Activated CD4-positive, alpha-beta T cell treated with anti-CD3 and anti-CD28 coated beads for 36 hours (primary cell): ENCODE data around the gene MNDA. TPM values are rescaled to one million over a fixed set of nuclear protein-coding genes. Genes with fewer than 3 reads are reported as not detected.

ENCODE experiments used
- ATAC-seq: fragments of 200-7000 bp; cut with Tn5 transposase; one replicate; pipeline ENCODE4 v1.10.0; 2021; ENCODE audit warnings: mild to moderate bottlenecking, moderate library complexity
- CTCF ChIA-PET: fragments of 350-600 bp; sonication (Branson Sonifier 250); formaldehyde crosslinking; loops from one replicate; lab custom pipeline; 2021; ENCODE audit warnings: antibody characterized with exemption; lab: Charles Lee
- POLR2A ChIA-PET: fragments of 350-600 bp; sonication (Branson Sonifier 250); formaldehyde crosslinking; loops from one replicate; lab custom pipeline; 2021; ENCODE audit warnings: antibody characterized with exemption, inconsistent platforms; lab: Charles Lee
- DNase-seq: peaks from one replicate; pipeline ENCODE4 v3.0.0-alpha.2; 2020
- H3K27ac Mint-ChIP-seq: one replicate; pipeline ENCODE4 v1.8.0; 2021; ENCODE audit warnings: mixed read lengths
- H3K27me3 Mint-ChIP-seq: one replicate; pipeline ENCODE4 v1.8.0; 2021; ENCODE audit warnings: mixed read lengths
- H3K36me3 Mint-ChIP-seq: one replicate; pipeline ENCODE4 v1.8.0; 2021; ENCODE audit warnings: low read depth, mixed read lengths
- H3K4me1 Mint-ChIP-seq: one replicate; pipeline ENCODE4 v1.8.0; 2021; ENCODE audit warnings: mixed read lengths
- H3K4me3 Mint-ChIP-seq: one replicate; pipeline ENCODE4 v1.8.0; 2021; ENCODE audit warnings: mild to moderate bottlenecking, moderate library complexity, mixed read lengths
- H3K9me3 Mint-ChIP-seq: one replicate; pipeline ENCODE4 v1.8.0; 2021; ENCODE audit warnings: low read depth, mixed read lengths
- intact Hi-C, 2 experiments: fragments of 100-400 bp; cut with DNase I in 1 of 2; cut with micrococcal nuclease in 1 of 2; formaldehyde crosslinking; loops; one replicate each; pipeline versions ENCODE4 v1.14.2 to v1.15.1; 2022 to 2024; cut with DNase I, micrococcal nuclease
- total RNA-seq, 2 experiments: library from RNA; stranded (reverse); gene quantifications; one replicate each; pipeline ENCODE4 v1.2.3, GENCODE V29; 2021

The MNDA gene
- total RNA-seq, 2 experiments from 2014 or later: not detected

- H3K4me3 Mint-ChIP-seq: no peak overlapping the region
- DNase-seq: no peak
- ChIA-PET CTCF (no interaction called here), POLR2A (no interaction called here)
- no peak overlapping the region for H3K27ac Mint-ChIP-seq
- H3K4me1 Mint-ChIP-seq: no peaks in the 10 kb centered on the region
- intact Hi-C loops: no loop called here
- H3K36me3 Mint-ChIP-seq: no peaks in the 10 kb centered on the region
- H3K27me3 Mint-ChIP-seq: peaks cover 6% of the 10 kb centered on the region
- H3K9me3 Mint-ChIP-seq: no peaks in the 10 kb centered on the region
- ATAC-seq: no peak
Measured at GRCh38 chr1:158810311-158810710, 20.8 kb upstream of the MNDA start.

- H3K4me1 Mint-ChIP-seq: no peaks in the 10 kb centered on the region
- ATAC-seq: no peak
- H3K4me3 Mint-ChIP-seq: no peak overlapping the region
- peaks cover 5% of the 10 kb centered on the region for H3K27me3 Mint-ChIP-seq
- intact Hi-C loops: no loop called here
- no peak for DNase-seq
- H3K36me3 Mint-ChIP-seq: no peaks in the 10 kb centered on the region
- POLR2A ChIA-PET: no interaction called here
- H3K9me3 Mint-ChIP-seq: no peaks in the 10 kb centered on the region
- CTCF ChIA-PET: no interaction called here
- no peak overlapping the region for H3K27ac Mint-ChIP-seq
Measured at GRCh38 chr1:158812336-158812735, 18.8 kb upstream of the MNDA start.

- H3K27ac Mint-ChIP-seq: no peak overlapping the region
- CTCF ChIA-PET: no interaction called here
Measured at GRCh38 chr1:158813164-158813563, 18.0 kb upstream of the MNDA start.

GRCh38 chr1:158814970-158815369, 16.2 kb upstream of the MNDA start:
- no peaks in the 10 kb centered on the region for H3K9me3 Mint-ChIP-seq
- no peak overlapping the region for H3K27ac Mint-ChIP-seq
- ChIA-PET POLR2A (no interaction called here), CTCF (no interaction called here)
- no peaks in the 10 kb centered on the region for H3K36me3 Mint-ChIP-seq
- H3K4me3 Mint-ChIP-seq: no peak overlapping the region
- DNase-seq (no peak), ATAC-seq (no peak)
- peaks cover 15% of the 10 kb centered on the region for H3K4me1 Mint-ChIP-seq
- no peaks in the 10 kb centered on the region for H3K27me3 Mint-ChIP-seq
- intact Hi-C loops: loop anchor here in 1 of 2 experiments (5.0 kb wide), 1 partner anchor 192 kb away; the partner anchor contains the start of gene IFI16

More at GRCh38 chr1:158813164-158813563, 18.0 kb upstream of the MNDA start:
- Mint-ChIP-seq H3K4me3 (no peak overlapping the region), H3K27me3 (no peaks in the 10 kb centered on the region), H3K36me3 (no peaks in the 10 kb centered on the region), H3K9me3 (no peaks in the 10 kb centered on the region), H3K4me1 (no peaks in the 10 kb centered on the region)
- no peak for ATAC-seq
- POLR2A ChIA-PET: no interaction called here
- intact Hi-C loops: no loop called here
- DNase-seq: no peak

- Mint-ChIP-seq H3K4me3 (no peak overlapping the region), H3K27ac (peak overlapping the region; percentile 26), H3K27me3 (peaks cover 3% of the 10 kb centered on the region), H3K36me3 (no peaks in the 10 kb centered on the region), H3K4me1 (peaks cover 17% of the 10 kb centered on the region), H3K9me3 (no peaks in the 10 kb centered on the region)
- CTCF ChIA-PET: interaction anchor here (1.1 kb wide), 1 partner anchor 179 kb away, joined by 3 read pairs; no protein-coding TSS in a partner anchor
- ATAC-seq (no peak), DNase-seq (no peak)
- intact Hi-C loops: loop anchor here in 1 of 2 experiments (5.0 kb wide), 1 partner anchor 189 kb away; the partner anchor contains the start of gene IFI16
- POLR2A ChIA-PET: no interaction called here
Measured at GRCh38 chr1:158818560-158818959, 12.6 kb upstream of the MNDA start.

DNA sequence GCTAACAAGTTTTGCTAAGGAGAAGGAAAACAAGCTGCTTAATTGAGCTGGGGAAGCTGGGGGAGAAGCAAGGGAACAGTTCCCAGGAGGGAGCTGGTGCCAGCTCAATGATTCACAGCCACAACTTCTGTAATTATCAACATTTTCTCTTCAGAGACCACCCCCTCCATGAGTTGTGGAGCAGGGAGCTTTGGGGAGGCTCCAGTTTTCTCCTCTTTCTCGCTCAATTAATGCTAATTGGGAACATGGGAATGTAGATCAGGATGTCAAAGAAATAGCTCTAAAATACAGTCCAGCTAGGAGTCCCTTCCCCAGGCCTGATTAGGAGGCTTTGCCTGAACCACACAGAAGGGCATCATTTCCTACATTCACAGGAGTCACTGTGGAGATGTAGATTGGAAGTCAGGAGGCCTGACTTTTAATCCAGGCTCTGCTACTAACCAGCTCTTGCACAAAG, 12.1 kb upstream of the MNDA start:
- CTCF ChIA-PET: interaction anchor here (1.1 kb wide), 1 partner anchor 179 kb away, joined by 3 read pairs; no protein-coding TSS in a partner anchor
- DNase-seq (no peak), ATAC-seq (no peak)
- intact Hi-C loops: loop anchor here in 1 of 2 experiments (5.0 kb wide), 1 partner anchor 188 kb away; the partner anchor contains the start of gene IFI16
- H3K4me3 Mint-ChIP-seq: no peak overlapping the region
- peaks cover 3% of the 10 kb centered on the region for H3K27me3 Mint-ChIP-seq
- H3K36me3 Mint-ChIP-seq: no peaks in the 10 kb centered on the region
- POLR2A ChIA-PET: interaction anchor here (1.1 kb wide), 1 partner anchor 191 kb away, joined by 3 read pairs; the partner anchor contains the start of gene IFI16
- peaks cover 17% of the 10 kb centered on the region for H3K4me1 Mint-ChIP-seq
- H3K9me3 Mint-ChIP-seq: no peaks in the 10 kb centered on the region
- H3K27ac Mint-ChIP-seq: peak overlapping the region; percentile 34

- peak; percentile 21 for DNase-seq
- no peaks in the 10 kb centered on the region for H3K36me3 Mint-ChIP-seq
- POLR2A ChIA-PET: interaction anchor here (0.5 to 1.1 kb wide), 2 partner anchors 13 to 190 kb away, joined by 3 to 4 read pairs; partner anchors contain the start of gene IFI16
- peaks cover 3% of the 10 kb centered on the region for H3K27me3 Mint-ChIP-seq
- H3K4me3 Mint-ChIP-seq: no peak overlapping the region
- H3K27ac Mint-ChIP-seq: peak overlapping the region; percentile 34
- no peaks in the 10 kb centered on the region for H3K9me3 Mint-ChIP-seq
- peaks cover 17% of the 10 kb centered on the region for H3K4me1 Mint-ChIP-seq
- CTCF ChIA-PET: interaction anchor here (1.1 kb wide), 1 partner anchor 178 kb away, joined by 3 read pairs; no protein-coding TSS in a partner anchor
- ATAC-seq: peak; percentile 99
- intact Hi-C loops: loop anchor here in 1 of 2 experiments (5.0 kb wide), 1 partner anchor 188 kb away; the partner anchor contains the start of gene IFI16
Measured at GRCh38 chr1:158819461-158820443, 11.4 kb upstream of the MNDA start.

DNA sequence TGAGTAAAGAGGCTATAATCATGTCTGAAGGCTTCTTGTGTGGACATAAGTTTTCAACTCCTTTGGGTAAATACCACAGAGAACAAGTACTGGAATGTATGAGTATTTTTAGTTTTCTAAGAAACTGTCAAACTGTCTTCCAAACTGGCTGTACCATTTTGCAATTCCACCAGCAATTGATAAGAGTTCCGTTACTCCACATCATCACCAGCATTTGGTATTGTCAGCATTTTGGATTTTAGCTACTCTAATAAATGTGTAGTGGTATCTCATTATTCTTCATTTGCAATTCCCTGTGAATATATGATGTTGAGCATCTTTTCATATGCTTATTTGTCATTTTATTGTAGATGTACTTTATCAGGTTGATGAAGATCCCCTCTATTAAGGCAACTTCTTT, 9.4 kb upstream of the MNDA start:
- DNase-seq: no peak
- H3K4me1 Mint-ChIP-seq: peaks cover 17% of the 10 kb centered on the region
- CTCF ChIA-PET: no interaction called here
- no peaks in the 10 kb centered on the region for H3K36me3 Mint-ChIP-seq
- H3K27me3 Mint-ChIP-seq: peaks cover 3% of the 10 kb centered on the region
- H3K27ac Mint-ChIP-seq: no peak overlapping the region
- no peak for ATAC-seq
- H3K9me3 Mint-ChIP-seq: no peaks in the 10 kb centered on the region
- POLR2A ChIA-PET: no interaction called here
- intact Hi-C loops: no loop called here
- no peak overlapping the region for H3K4me3 Mint-ChIP-seq

- Mint-ChIP-seq H3K27me3 (peaks cover 2% of the 10 kb centered on the region), H3K4me1 (peaks cover 19% of the 10 kb centered on the region), H3K36me3 (peaks cover 3% of the 10 kb centered on the region), H3K9me3 (peaks cover 6% of the 10 kb centered on the region), H3K27ac (no peak overlapping the region), H3K4me3 (no peak overlapping the region)
- peak; percentile 74 for ATAC-seq
- ChIA-PET POLR2A (no interaction called here), CTCF (interaction anchor here (0.9 kb wide), 1 partner anchor 167 kb away, joined by 3 read pairs; no protein-coding TSS in a partner anchor)
- no peak for DNase-seq
- intact Hi-C loops: loop anchor here in 1 of 2 experiments (5.0 kb wide), 1 partner anchor 137 kb away; no protein-coding TSS in a partner anchor
Measured at GRCh38 chr1:158830074-158830677, 975 bp upstream of the MNDA start.

DNA sequence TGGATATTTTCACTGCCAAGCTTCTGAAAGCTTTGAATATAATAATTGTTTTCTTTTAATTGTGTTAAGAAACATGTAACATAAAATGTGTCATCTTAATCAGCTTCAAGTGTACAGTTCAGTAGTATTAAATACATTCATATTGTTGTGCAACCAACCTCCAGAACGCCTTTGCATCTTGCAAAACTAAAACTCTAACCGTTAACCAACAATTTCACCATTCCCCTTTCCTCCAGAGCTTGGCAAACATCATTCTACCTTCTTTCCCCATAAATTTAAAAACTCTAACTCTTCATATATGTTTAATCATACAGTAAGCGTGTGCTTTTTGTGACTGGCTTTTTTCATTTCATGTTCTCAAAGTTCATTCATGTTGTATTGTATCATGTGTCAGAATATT, 2.1 kb downstream of the MNDA start:
- Mint-ChIP-seq H3K27ac (no peak overlapping the region), H3K9me3 (peaks cover 6% of the 10 kb centered on the region), H3K4me1 (peaks cover 19% of the 10 kb centered on the region), H3K36me3 (no peaks in the 10 kb centered on the region), H3K27me3 (peaks cover 2% of the 10 kb centered on the region), H3K4me3 (no peak overlapping the region)
- intact Hi-C loops: loop anchor here in 1 of 2 experiments (5.0 kb wide), 1 partner anchor 134 kb away; no protein-coding TSS in a partner anchor
- DNase-seq: no peak
- POLR2A ChIA-PET: no interaction called here
- CTCF ChIA-PET: interaction anchor here (1.5 kb wide), 1 partner anchor 20 kb away, joined by 6 read pairs; no protein-coding TSS in a partner anchor
- no peak for ATAC-seq

- Mint-ChIP-seq H3K27me3 (peaks cover 15% of the 10 kb centered on the region), H3K36me3 (no peaks in the 10 kb centered on the region), H3K9me3 (peaks cover 6% of the 10 kb centered on the region), H3K4me1 (peaks cover 6% of the 10 kb centered on the region), H3K27ac (no peak overlapping the region), H3K4me3 (no peak overlapping the region)
- DNase-seq: no peak
- ChIA-PET POLR2A (no interaction called here), CTCF (no interaction called here)
- ATAC-seq: no peak
- intact Hi-C loops: no loop called here
Measured at GRCh38 chr1:158836038-158836437, 4.9 kb downstream of the MNDA start.
